Fibroblast of lung (primary cell): ENCODE data around the gene LDLRAD4.

Experiments used
- EZH2 ChIP-seq: IDR thresholded peaks from 2 replicates; pipeline ENCODE4 v1.5.1; 2012; ENCODE audit warnings: low read length, control low read depth, mild to moderate bottlenecking; ENCODE audit errors: missing control alignments
- TF ChIP-seq, protein P1 (sequence below), 2 donors: IDR thresholded peaks in 1 of 2; conservative IDR thresholded peaks in 1 of 2; 1 replicate in 1 of 2; 2 replicates in 1 of 2; pipeline ENCODE4 v1.5.1; 2011 to 2012; ENCODE audit warnings: low read length in 2 of 2, control low read depth in 1 of 2, inconsistent platforms in 1 of 2, low read depth in 1 of 2, mild to moderate bottlenecking in 1 of 2

DNA sequence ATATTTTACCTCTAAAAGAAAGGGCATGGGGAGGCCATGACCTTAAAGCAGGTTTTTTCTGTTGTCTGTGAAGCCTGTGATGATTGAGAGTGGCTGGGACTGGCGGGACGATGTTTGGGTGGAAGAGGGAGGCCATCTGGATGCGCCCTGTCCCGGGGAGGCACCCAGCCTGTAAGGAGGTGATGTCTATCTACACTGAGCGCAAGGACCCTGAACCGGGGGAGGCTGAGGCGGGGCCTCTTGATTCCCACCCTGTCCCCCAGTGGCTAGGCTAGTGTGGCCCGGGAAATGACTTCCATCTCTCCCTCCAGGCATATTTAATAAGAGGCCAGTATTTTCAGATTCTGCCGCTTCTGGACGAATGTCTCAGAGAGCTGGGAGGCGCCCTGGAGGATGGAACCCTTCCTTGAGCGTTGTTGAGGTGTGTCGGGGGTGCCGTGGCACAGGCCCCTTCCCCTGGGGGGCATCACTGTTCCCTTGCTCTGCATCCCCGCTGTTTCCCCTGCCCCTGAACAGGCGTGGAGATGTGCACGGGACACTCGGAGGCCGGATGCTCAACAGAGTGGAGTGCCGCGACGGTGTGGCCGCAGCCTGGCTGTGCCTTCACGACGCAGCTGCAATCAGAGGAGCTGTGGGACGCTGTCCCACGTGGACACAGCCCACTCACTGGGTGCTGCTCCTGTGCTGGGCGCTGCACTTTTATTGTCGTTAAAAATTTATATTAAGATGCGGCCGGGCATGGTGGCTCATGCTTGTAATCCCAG, 185.4 kb downstream of the LDLRAD4 start:
- TF ChIP-seq, protein P1, sequence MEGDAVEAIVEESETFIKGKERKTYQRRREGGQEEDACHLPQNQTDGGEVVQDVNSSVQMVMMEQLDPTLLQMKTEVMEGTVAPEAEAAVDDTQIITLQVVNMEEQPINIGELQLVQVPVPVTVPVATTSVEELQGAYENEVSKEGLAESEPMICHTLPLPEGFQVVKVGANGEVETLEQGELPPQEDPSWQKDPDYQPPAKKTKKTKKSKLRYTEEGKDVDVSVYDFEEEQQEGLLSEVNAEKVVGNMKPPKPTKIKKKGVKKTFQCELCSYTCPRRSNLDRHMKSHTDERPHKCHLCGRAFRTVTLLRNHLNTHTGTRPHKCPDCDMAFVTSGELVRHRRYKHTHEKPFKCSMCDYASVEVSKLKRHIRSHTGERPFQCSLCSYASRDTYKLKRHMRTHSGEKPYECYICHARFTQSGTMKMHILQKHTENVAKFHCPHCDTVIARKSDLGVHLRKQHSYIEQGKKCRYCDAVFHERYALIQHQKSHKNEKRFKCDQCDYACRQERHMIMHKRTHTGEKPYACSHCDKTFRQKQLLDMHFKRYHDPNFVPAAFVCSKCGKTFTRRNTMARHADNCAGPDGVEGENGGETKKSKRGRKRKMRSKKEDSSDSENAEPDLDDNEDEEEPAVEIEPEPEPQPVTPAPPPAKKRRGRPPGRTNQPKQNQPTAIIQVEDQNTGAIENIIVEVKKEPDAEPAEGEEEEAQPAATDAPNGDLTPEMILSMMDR (conservative IDR thresholded peaks at IDR 0.05 in 1 of 2, IDR thresholded peaks at IDR 0.05 in 1 of 2; ENCODE audit: low read depth in 1 of 2, low read length in 2 of 2): no peak
- no peak for TF ChIP-seq EZH2
